MG63 (cell line): Measurements from ENCODE around the gene TUT7. TPM values are rescaled to one million over a fixed set of nuclear protein-coding genes. Genes with fewer than 3 reads are reported as not detected.

Source experiments
- DNase-seq: peaks from one replicate; pipeline ENCODE4 v3.0.0-alpha.2; 2020
- H3K27me3 ChIP-seq: fragments of 250-450 bp; sonication (Bioruptor Pico); 2 replicates; pipeline ENCODE4 v1.5.1; 2020; ENCODE audit warnings: mild to moderate bottlenecking, moderate library complexity
- H3K36me3 ChIP-seq: fragments of 250-450 bp; sonication (Bioruptor Pico); 2 replicates; pipeline ENCODE4 v1.5.1; 2020; ENCODE audit warnings: mild to moderate bottlenecking, moderate library complexity
- H3K4me3 ChIP-seq: fragments of 250-450 bp; sonication (Bioruptor Pico); 2 replicates; pipeline ENCODE4 v1.5.1; 2020; ENCODE audit warnings: mild to moderate bottlenecking, moderate library complexity
- H3K9me3 ChIP-seq: fragments of 250-450 bp; sonication (Bioruptor Pico); 2 replicates; pipeline ENCODE4 v1.5.1; 2020; ENCODE audit warnings: mild to moderate bottlenecking, moderate library complexity
- total RNA-seq: library from RNA; depleted of rRNA; stranded (reverse); fragments of >200 nt; shearing (Covaris generic); gene quantifications from 2 replicates; pipeline ENCODE4 v1.2.3, GENCODE V29; 2014; ENCODE audit warnings: low replicate concordance

The TUT7 gene
- total RNA-seq, 1 experiment from 2014 or later: 11.8 TPM

GRCh38 chr9:86352440-86353077 is 1.7 kb downstream of the TUT7 start:
- Histone ChIP-seq H3K27me3 (no peaks in the 10 kb centered on the region), H3K9me3 (no peaks in the 10 kb centered on the region), H3K4me3 (peak overlapping the region; percentile 97), H3K36me3 (peaks cover 23% of the 10 kb centered on the region)
- no peak for DNase-seq

GRCh38 chr9:86351880-86352279 is 2.3 kb downstream of the TUT7 start:
- H3K4me3 ChIP-seq: peak overlapping the region; percentile 97
- H3K36me3 ChIP-seq: peaks cover 28% of the 10 kb centered on the region
- no peaks in the 10 kb centered on the region for H3K27me3 ChIP-seq
- no peaks in the 10 kb centered on the region for H3K9me3 ChIP-seq
- no peak for DNase-seq

GRCh38 chr9:86350006-86350760 is 4.0 kb downstream of the TUT7 start:
- H3K4me3 ChIP-seq: no peak overlapping the region
- H3K27me3 ChIP-seq: no peaks in the 10 kb centered on the region
- peaks cover 34% of the 10 kb centered on the region for H3K36me3 ChIP-seq
- H3K9me3 ChIP-seq: no peaks in the 10 kb centered on the region
- DNase-seq: no peak

- H3K27me3 ChIP-seq: no peaks in the 10 kb centered on the region
- no peaks in the 10 kb centered on the region for H3K9me3 ChIP-seq
- H3K36me3 ChIP-seq: peaks cover 43% of the 10 kb centered on the region
- no peak for DNase-seq
- H3K4me3 ChIP-seq: no peak overlapping the region
These were observed 4.9 kb downstream of the TUT7 start for GRCh38 chr9:86349271-86349670.

GRCh38 chr9:86347991-86348390 is 6.2 kb downstream of the TUT7 start:
- Histone ChIP-seq H3K9me3 (no peaks in the 10 kb centered on the region), H3K4me3 (no peak overlapping the region), H3K36me3 (peaks cover 39% of the 10 kb centered on the region), H3K27me3 (no peaks in the 10 kb centered on the region)
- no peak for DNase-seq

- Histone ChIP-seq H3K27me3 (no peaks in the 10 kb centered on the region), H3K9me3 (no peaks in the 10 kb centered on the region), H3K4me3 (no peak overlapping the region), H3K36me3 (peaks cover 42% of the 10 kb centered on the region)
- no peak for DNase-seq
These were observed 9.4 kb downstream of the TUT7 start for GRCh38 chr9:86344818-86345217.

- Histone ChIP-seq H3K27me3 (no peaks in the 10 kb centered on the region), H3K9me3 (no peaks in the 10 kb centered on the region), H3K4me3 (no peak overlapping the region), H3K36me3 (peaks cover 55% of the 10 kb centered on the region)
- no peak for DNase-seq
These were observed 11.9 kb downstream of the TUT7 start for GRCh38 chr9:86342269-86342668.

GRCh38 chr9:86341007-86341491 is 13.2 kb downstream of the TUT7 start:
- H3K27me3 ChIP-seq: no peaks in the 10 kb centered on the region
- H3K9me3 ChIP-seq: no peaks in the 10 kb centered on the region
- peaks cover 62% of the 10 kb centered on the region for H3K36me3 ChIP-seq
- no peak overlapping the region for H3K4me3 ChIP-seq
- DNase-seq: no peak

GRCh38 chr9:86340356-86341006 is 13.7 kb downstream of the TUT7 start:
- Histone ChIP-seq H3K9me3 (no peaks in the 10 kb centered on the region), H3K4me3 (no peak overlapping the region), H3K36me3 (peaks cover 63% of the 10 kb centered on the region), H3K27me3 (no peaks in the 10 kb centered on the region)
- DNase-seq: no peak

- peaks cover 64% of the 10 kb centered on the region for H3K36me3 ChIP-seq
- no peaks in the 10 kb centered on the region for H3K9me3 ChIP-seq
- no peaks in the 10 kb centered on the region for H3K27me3 ChIP-seq
- no peak for DNase-seq
- H3K4me3 ChIP-seq: no peak overlapping the region
These were observed 16.6 kb downstream of the TUT7 start for GRCh38 chr9:86337469-86338108.

GRCh38 chr9:86336058-86336457 is 18.2 kb downstream of the TUT7 start:
- Histone ChIP-seq H3K36me3 (peaks cover 61% of the 10 kb centered on the region), H3K9me3 (no peaks in the 10 kb centered on the region), H3K27me3 (no peaks in the 10 kb centered on the region), H3K4me3 (no peak overlapping the region)
- DNase-seq: no peak

- no peaks in the 10 kb centered on the region for H3K9me3 ChIP-seq
- peaks cover 46% of the 10 kb centered on the region for H3K36me3 ChIP-seq
- no peak overlapping the region for H3K4me3 ChIP-seq
- no peaks in the 10 kb centered on the region for H3K27me3 ChIP-seq
- no peak for DNase-seq
These were observed 20.6 kb downstream of the TUT7 start for GRCh38 chr9:86333651-86334050.

GRCh38 chr9:86330186-86330585 is 24.0 kb downstream of the TUT7 start:
- Histone ChIP-seq H3K36me3 (peaks cover 44% of the 10 kb centered on the region), H3K4me3 (no peak overlapping the region), H3K9me3 (no peaks in the 10 kb centered on the region), H3K27me3 (no peaks in the 10 kb centered on the region)
- no peak for DNase-seq

- Histone ChIP-seq H3K27me3 (no peaks in the 10 kb centered on the region), H3K9me3 (no peaks in the 10 kb centered on the region), H3K4me3 (no peak overlapping the region), H3K36me3 (peaks cover 44% of the 10 kb centered on the region)
- DNase-seq: no peak
These were observed 24.6 kb downstream of the TUT7 start for GRCh38 chr9:86329649-86330048.

- DNase-seq: no peak
- H3K4me3 ChIP-seq: no peak overlapping the region
- peaks cover 51% of the 10 kb centered on the region for H3K36me3 ChIP-seq
- no peaks in the 10 kb centered on the region for H3K27me3 ChIP-seq
- no peaks in the 10 kb centered on the region for H3K9me3 ChIP-seq
These were observed 26.1 kb downstream of the TUT7 start for GRCh38 chr9:86328156-86328555.

- H3K4me3 ChIP-seq: no peak overlapping the region
- DNase-seq: no peak
- H3K27me3 ChIP-seq: no peaks in the 10 kb centered on the region
- H3K36me3 ChIP-seq: peaks cover 54% of the 10 kb centered on the region
- no peaks in the 10 kb centered on the region for H3K9me3 ChIP-seq
These were observed 27.7 kb downstream of the TUT7 start for GRCh38 chr9:86326536-86326935.

GRCh38 chr9:86324901-86325300 is 29.3 kb downstream of the TUT7 start:
- Histone ChIP-seq H3K9me3 (no peaks in the 10 kb centered on the region), H3K4me3 (no peak overlapping the region), H3K36me3 (peaks cover 57% of the 10 kb centered on the region), H3K27me3 (no peaks in the 10 kb centered on the region)
- DNase-seq: no peak
